SK-N-SH (cell line): ENCODE data around the gene TIMM22. TPM values are rescaled to one million over a fixed set of nuclear protein-coding genes. Genes with fewer than 3 reads are reported as not detected.

Experiments
- CTCF ChIA-PET: fragments of 300-600, 350-600 bp; formaldehyde crosslinking; extraction: SDS; loops from one replicate; lab custom pipeline; 2021; lab: Yijun Ruan, JAX
- POLR2A ChIA-PET: fragments of 350-600 bp; sonication (Branson Sonifier 250); formaldehyde crosslinking; extraction: SDS; loops from one replicate; lab custom pipeline; 2020; ENCODE audit warnings: antibody characterized with exemption, inconsistent platforms; lab: Yijun Ruan, JAX
- DNase-seq: peaks from one replicate; pipeline ENCODE4 v3.0.0; 2012
- H2AFZ ChIP-seq: fragments of 200-600 bp; sonication (generic); 2 replicates; pipeline ENCODE4 v1.8.1; 2016; ENCODE audit warnings: antibody characterized with exemption, mild to moderate bottlenecking, low read depth
- H3F3A ChIP-seq: fragments of 200-600 bp; sonication (generic); replicated peaks from 2 replicates; pipeline ENCODE3; 2016; ENCODE audit warnings: antibody characterized with exemption, mild to moderate bottlenecking; ENCODE audit not compliant: insufficient read depth
- H3K27ac ChIP-seq, 2 experiments: fragments of 200-500 bp in 1 of 2; fragments of 200-600 bp in 1 of 2; sonication (Bioruptor generic) in 1 of 2; sonication (generic), shearing (Covaris generic) in 1 of 2; 2 replicates each; pipeline versions ENCODE4 v1.5.1 to v1.6.1; 2014 to 2016; ENCODE audit warnings: low read depth in 2 of 2, inconsistent platforms in 1 of 2, low read length in 1 of 2, mild to moderate bottlenecking in 1 of 2, mixed read lengths in 1 of 2
- H3K27me3 ChIP-seq: fragments of 200-600 bp; sonication (generic), shearing (Covaris generic); 2 replicates; pipeline ENCODE4 v1.6.1; 2016; ENCODE audit warnings: mixed run types; ENCODE audit not compliant: insufficient read depth
- H3K36me3 ChIP-seq, 2 experiments: fragments of 200-500 bp in 1 of 2; fragments of 200-600 bp in 1 of 2; sonication (Bioruptor generic) in 1 of 2; sonication (generic) in 1 of 2; replicated peaks in 1 of 2; 2 replicates each; pipeline versions ENCODE3 to v1.5.1; 2014 to 2016; ENCODE audit warnings: low read length in 1 of 2, mild to moderate bottlenecking in 1 of 2; ENCODE audit not compliant: insufficient read depth in 2 of 2, control insufficient read depth in 1 of 2
- H3K4me1 ChIP-seq, 2 experiments: fragments of 200-500 bp in 1 of 2; fragments of 200-600 bp in 1 of 2; sonication (Bioruptor generic) in 1 of 2; sonication (generic), shearing (Covaris generic) in 1 of 2; 2 replicates each; pipeline versions ENCODE4 v1.5.1 to v1.6.1; 2014 to 2016; ENCODE audit warnings: low read depth in 1 of 2, low read length in 1 of 2, mixed run types in 1 of 2; ENCODE audit not compliant: insufficient read depth in 2 of 2, control insufficient read depth in 1 of 2
- H3K4me2 ChIP-seq: fragments of 200-600 bp; sonication (generic), shearing (Covaris generic); 2 replicates; pipeline ENCODE4 v1.6.1; 2017; ENCODE audit warnings: mixed run types
- H3K4me3 ChIP-seq, 2 experiments: fragments of 200-500 bp in 1 of 2; fragments of 200-600 bp in 1 of 2; sonication (Bioruptor generic) in 1 of 2; sonication (generic), shearing (Covaris generic) in 1 of 2; 2 replicates each; pipeline versions ENCODE4 v1.5.1 to v1.8.1; 2014 to 2016; ENCODE audit warnings: low read depth in 2 of 2, inconsistent platforms in 1 of 2, low read length in 1 of 2, mild to moderate bottlenecking in 1 of 2, mixed read lengths in 1 of 2, moderate library complexity in 1 of 2
- H3K79me2 ChIP-seq: fragments of 200-600 bp; sonication (generic); 2 replicates; pipeline ENCODE4 v1.8.1; 2017; ENCODE audit warnings: mild to moderate bottlenecking; ENCODE audit not compliant: insufficient read depth
- H3K9ac ChIP-seq: fragments of 200-600 bp; sonication (generic); 2 replicates; pipeline ENCODE4 v1.6.1; 2017; ENCODE audit warnings: mixed run types
- H3K9me2 ChIP-seq: fragments of 200-600 bp; sonication (generic); 2 replicates; pipeline ENCODE4 v1.6.1; 2017; ENCODE audit warnings: mixed run types
- H3K9me3 ChIP-seq: fragments of 200-600 bp; sonication (generic); 2 replicates; pipeline ENCODE4 v1.6.1; 2017; ENCODE audit warnings: mixed run types, mild to moderate bottlenecking, moderate library complexity
- H4K20me1 ChIP-seq: fragments of 200-600 bp; sonication (generic); 2 replicates; pipeline ENCODE4 v1.6.1; 2017; ENCODE audit warnings: mild to moderate bottlenecking, mixed run types; ENCODE audit not compliant: insufficient read depth
- CHD2 ChIP-seq: fragments of 150-350 bp; IDR thresholded peaks from 2 replicates; pipeline ENCODE4 v1.6.1; 2018; ENCODE audit warnings: low read length; ENCODE audit not compliant: partially characterized antibody
- CTCF ChIP-seq: fragments of 200-600 bp; sonication (generic); IDR thresholded peaks from 2 replicates; pipeline ENCODE4 v1.6.1; 2017; ENCODE audit warnings: antibody characterized with exemption, mild to moderate bottlenecking, moderate library complexity
- ELF1 ChIP-seq: IDR thresholded peaks from 2 replicates; pipeline ENCODE4 v1.4.0; 2012
- EP300 ChIP-seq, 2 experiments: IDR thresholded peaks; 2 replicates each; pipeline versions ENCODE4 v1.4.0 to v1.6.1; 2012; ENCODE audit warnings: borderline replicate concordance in 1 of 2, low read depth in 1 of 2, low read length in 1 of 2
- EZH2phosphoT487 ChIP-seq: fragments of 200-600 bp; sonication (generic); IDR thresholded peaks from 2 replicates; pipeline ENCODE4 v1.6.1; 2017; ENCODE audit warnings: low read depth, mixed run types, mild to moderate bottlenecking, antibody characterized with exemption, moderate library complexity, borderline replicate concordance
- FOSL2 ChIP-seq: IDR thresholded peaks from 2 replicates; pipeline ENCODE4 v1.4.0; 2012; ENCODE audit warnings: low read depth, mild to moderate bottlenecking, moderate library complexity, borderline replicate concordance
- GABPA ChIP-seq: IDR thresholded peaks from 2 replicates; pipeline ENCODE4 v1.4.0; 2012; ENCODE audit warnings: low read depth, mild to moderate bottlenecking
- GATA2 ChIP-seq: sonication (generic); formaldehyde crosslinking; IDR thresholded peaks from 2 replicates; pipeline ENCODE4 v1.5.0; 2020; ENCODE audit warnings: mild to moderate bottlenecking, missing genetic modification reagents
- MAX ChIP-seq: IDR thresholded peaks from 2 replicates; pipeline ENCODE4 v1.4.0; 2012; ENCODE audit warnings: low read depth
- MXI1 ChIP-seq: IDR thresholded peaks from 2 replicates; pipeline ENCODE4 v1.6.1; 2012; ENCODE audit warnings: mild to moderate bottlenecking, low read depth, low read length, improper control_type of control experiment
- NFIC ChIP-seq: IDR thresholded peaks from 2 replicates; pipeline ENCODE4 v1.4.0; 2012; ENCODE audit warnings: borderline replicate concordance
- REST ChIP-seq: IDR thresholded peaks from 2 replicates; pipeline ENCODE4 v1.6.1; 2012; ENCODE audit warnings: mild to moderate bottlenecking, low read depth, low read length, moderate library complexity
- RXRA ChIP-seq: IDR thresholded peaks from 2 replicates; pipeline ENCODE4 v1.4.0; 2012; ENCODE audit warnings: low read depth, mild to moderate bottlenecking, borderline replicate concordance
- SMC3 ChIP-seq: IDR thresholded peaks from 2 replicates; pipeline ENCODE4 v1.6.1; 2012; ENCODE audit warnings: low read depth, low read length, improper control_type of control experiment
- TCF12 ChIP-seq: IDR thresholded peaks from 2 replicates; pipeline ENCODE4 v1.4.0; 2012
- TEAD4 ChIP-seq: IDR thresholded peaks from 2 replicates; pipeline ENCODE4 v1.4.0; 2012; ENCODE audit warnings: mild to moderate bottlenecking, borderline replicate concordance; ENCODE audit not compliant: insufficient read depth
- USF1 ChIP-seq: IDR thresholded peaks from 2 replicates; pipeline ENCODE4 v1.4.0; 2012; ENCODE audit warnings: low read depth, borderline replicate concordance
- USF2 ChIP-seq: fragments of 150-350 bp; IDR thresholded peaks from 2 replicates; pipeline ENCODE4 v1.6.1; 2017; ENCODE audit warnings: antibody characterized with exemption, low read length, low read depth, borderline replicate concordance
- WGBS: methylation state at CpG from one replicate; pipeline ENCODE4 v1.1.6; 2017; ENCODE audit warnings: low lambda C conversion rate; 5-methylcytosine and 5-hydroxymethylcytosine counted together
- polyA plus RNA-seq, 3 experiments: library from polyadenylated mRNA; depleted of rRNA; stranded (reverse); fragments of >200 nt; gene quantifications; 2 replicates each; pipeline ENCODE4 v1.2.3, GENCODE V29; 2012

The TIMM22 gene
- polyA plus RNA-seq, 1 of the 3 experiments (the other 2 are of a cell fraction), result 9.9 TPM

- CTCF ChIA-PET, result interaction anchor here (1.0 kb wide), 2 partner anchors 8 to 68 kb away, joined by 4 to 5 read pairs; partner anchors contain the start of gene TIMM22
- no peak overlapping the region for H2AFZ ChIP-seq
- no peak overlapping the region for H3K9ac ChIP-seq
- no peaks in the 10 kb centered on the region for H3K79me2 ChIP-seq
- H3K36me3 ChIP-seq, result no peaks in the 10 kb centered on the region
- no peak overlapping the region for H3K4me2 ChIP-seq
- POLR2A ChIA-PET, result no interaction called here
- no peaks in the 10 kb centered on the region for H3K9me2 ChIP-seq
- no peaks in the 10 kb centered on the region for H4K20me1 ChIP-seq
- no peak for TF ChIP-seq CHD2
- TF ChIP-seq USF2, result no peak
- TF ChIP-seq GABPA, result no peak
- TF ChIP-seq CTCF, result no peak
- no peak for TF ChIP-seq TEAD4
- no peak for TF ChIP-seq TCF12
- TF ChIP-seq EP300 (IDR thresholded peaks at IDR 0.05; ENCODE audit: borderline replicate concordance in 1 of 2, low read depth in 1 of 2, low read length in 1 of 2), result no peak
- no peak for TF ChIP-seq RXRA
- no peak for TF ChIP-seq MXI1
- TF ChIP-seq GATA2 (CRISPR knock-in tag), result no peak
- no peak for TF ChIP-seq ELF1
- no peak for TF ChIP-seq MAX
- TF ChIP-seq NFIC, result no peak
- H3K27me3 ChIP-seq, result no peaks in the 10 kb centered on the region
- 83% methylated on average over 14 of the region's 15 CpGs for WGBS
- H3F3A ChIP-seq, result no peaks in the 10 kb centered on the region
- no peak overlapping the region for H3K4me3 ChIP-seq
- DNase-seq, result no peak
- H3K27ac ChIP-seq, result no peak overlapping the region
- no peaks in the 10 kb centered on the region for H3K9me3 ChIP-seq
- H3K4me1 ChIP-seq, result no peaks in the 10 kb centered on the region
Observed at GRCh38 chr17:987931-988330, 9.0 kb upstream of the TIMM22 start.

- 72% methylated on average over 10 of the region's 11 CpGs for WGBS
Observed at GRCh38 chr17:988561-988960, 8.4 kb upstream of the TIMM22 start.

More at GRCh38 chr17:988561-988960, 8.4 kb upstream of the TIMM22 start:
- Histone ChIP-seq H3K9me3 (no peaks in the 10 kb centered on the region), H3K27ac (no peak overlapping the region), H3K36me3 (no peaks in the 10 kb centered on the region), H3K9me2 (no peaks in the 10 kb centered on the region), H3K9ac (no peak overlapping the region), H2AFZ (no peak overlapping the region), H3F3A (no peaks in the 10 kb centered on the region)
- CTCF ChIA-PET, result interaction anchor here (1.0 kb wide), 2 partner anchors 8 to 68 kb away, joined by 4 to 5 read pairs; partner anchors contain the start of gene TIMM22
- no peak for DNase-seq
- POLR2A ChIA-PET, result no interaction called here
- TF ChIP-seq GATA2 (CRISPR knock-in tag) (no peak), CHD2 (no peak), TCF12 (no peak), FOSL2 (no peak), USF1 (no peak), EZH2phosphoT487 (no peak), SMC3 (no peak), REST (no peak), NFIC (no peak)
- TF ChIP-seq, all 33 proteins: peak for 0
- Histone ChIP-seq H3K27me3 (no peaks in the 10 kb centered on the region), H3K4me3 (no peak overlapping the region), H4K20me1 (no peaks in the 10 kb centered on the region), H3K79me2 (no peaks in the 10 kb centered on the region), H3K4me1 (no peaks in the 10 kb centered on the region), H3K4me2 (no peak overlapping the region)
